HEK293T (cell line): ENCODE results near the gene CIT.
"Not testable (repeated sequence)": the region's sequence is repeated elsewhere in the genome, so short reads cannot be mapped to it uniquely, and the experiment has no call there.

Source experiments
- ARNT ChIP-seq: fragments of 450-650 bp; IDR thresholded peaks from 2 replicates; pipeline ENCODE4 v1.6.1; 2017; ENCODE audit warnings: mild to moderate bottlenecking
- ELF4 ChIP-seq: fragments of 450-650 bp; IDR thresholded peaks from 2 replicates; pipeline ENCODE4 v1.6.1; 2017; ENCODE audit warnings: antibody characterized with exemption
- FOXA1 ChIP-seq: fragments of 450-650 bp; IDR thresholded peaks from 2 replicates; pipeline ENCODE4 v1.6.1; 2016; ENCODE audit warnings: mild to moderate bottlenecking
- FOXK2 ChIP-seq: fragments of 450-650 bp; IDR thresholded peaks from 2 replicates; pipeline ENCODE4 v1.6.1; 2016; ENCODE audit warnings: mild to moderate bottlenecking
- FOXM1 ChIP-seq: fragments of 450-650 bp; IDR thresholded peaks from 2 replicates; pipeline ENCODE4 v1.6.1; 2017; ENCODE audit warnings: mild to moderate bottlenecking, borderline replicate concordance
- HDGF ChIP-seq: fragments of 450-650 bp; IDR thresholded peaks from 2 replicates; pipeline ENCODE4 v1.6.1; 2017; ENCODE audit warnings: antibody characterized with exemption, borderline replicate concordance
- PKNOX1 ChIP-seq: fragments of 450-650 bp; IDR thresholded peaks from 2 replicates; pipeline ENCODE4 v1.6.1; 2016
- SP1 ChIP-seq: fragments of 450-650 bp; IDR thresholded peaks from 2 replicates; pipeline ENCODE4 v1.6.1; 2017
- TARDBP ChIP-seq: fragments of 450-650 bp; IDR thresholded peaks from 2 replicates; pipeline ENCODE4 v1.6.1; 2016
- ZNF384 ChIP-seq: fragments of 450-650 bp; IDR thresholded peaks from 2 replicates; pipeline ENCODE4 v1.6.1; 2016

DNA sequence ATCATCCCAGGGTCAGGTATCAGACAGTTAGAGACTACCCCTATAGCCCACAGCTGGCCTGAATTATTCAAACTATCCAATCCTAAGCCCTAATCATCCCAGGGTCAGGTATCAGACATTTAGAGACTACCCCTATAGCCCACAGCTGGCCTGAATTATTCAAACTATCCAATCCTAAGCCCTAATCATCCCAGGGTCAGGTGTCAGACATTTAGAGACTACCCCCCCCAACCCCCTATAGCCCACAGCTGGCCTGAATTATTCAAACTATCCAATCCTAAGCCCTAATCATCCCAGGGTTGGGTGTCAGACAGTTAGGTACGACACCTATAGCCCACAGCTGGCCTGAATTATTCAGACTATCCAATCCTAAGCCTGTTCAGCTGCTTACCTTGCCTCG is 220.1 kb downstream of the CIT start:
- not testable (repeated sequence) for TF ChIP-seq ZNF384, FOXK2, SP1, FOXA1, HDGF, PKNOX1, ELF4, ARNT, FOXM1, TARDBP
